Common myeloid progenitor, CD34-positive (primary cell): ENCODE results near the gene NDUFA13.

Source experiments
- CTCF ChIA-PET: fragments of 350-600 bp; sonication (Branson Sonifier 250); formaldehyde crosslinking; loops from one replicate; lab custom pipeline; 2021; ENCODE audit warnings: antibody characterized with exemption; lab: Charles Lee
- POLR2A ChIA-PET: fragments of 350-600 bp; sonication (Branson Sonifier 250); formaldehyde crosslinking; loops from one replicate; lab custom pipeline; 2021; ENCODE audit warnings: antibody characterized with exemption; lab: Charles Lee
- DNase-seq, 3 donors: peaks; one replicate each; pipeline versions ENCODE4 v3.0.0 to v3.0.0-alpha.2; 2013
- H3K27ac ChIP-seq, 2 experiments: 1 replicate in 1 of 2; 2 replicates in 1 of 2; pipeline ENCODE4 v1.7.0; 2013; ENCODE audit warnings: inconsistent platforms in 2 of 2, low read length in 2 of 2, mild to moderate bottlenecking in 2 of 2, low read depth in 1 of 2, moderate library complexity in 1 of 2; ENCODE audit not compliant: severe bottlenecking in 2 of 2, insufficient read depth in 1 of 2, poor library complexity in 1 of 2
- H3K27me3 ChIP-seq, 5 experiments: replicated peaks in 2 of 5; 1 replicate in 3 of 5; 2 replicates in 2 of 5; pipeline versions ENCODE4 v1.6.1 to v1.7.0; 2013; ENCODE audit warnings: low read length in 4 of 5, mild to moderate bottlenecking in 2 of 5, moderate library complexity in 2 of 5, inconsistent platforms in 1 of 5; ENCODE audit not compliant: insufficient read depth in 5 of 5, control insufficient read depth in 4 of 5
- H3K36me3 ChIP-seq, 4 experiments: 1 replicate in 2 of 4; 2 replicates in 2 of 4; pipeline versions ENCODE4 v1.6.1 to v1.7.0; 2013; ENCODE audit warnings: low read length in 3 of 4, control low read depth in 1 of 4, mild to moderate bottlenecking in 1 of 4; ENCODE audit not compliant: control insufficient read depth in 4 of 4, insufficient read depth in 4 of 4
- H3K4me1 ChIP-seq, 4 experiments: 1 replicate in 3 of 4; 2 replicates in 1 of 4; pipeline versions ENCODE4 v1.6.1 to v1.7.1; 2013; ENCODE audit warnings: low read length in 3 of 4, mild to moderate bottlenecking in 3 of 4, control low read depth in 1 of 4, inconsistent platforms in 1 of 4, moderate library complexity in 1 of 4; ENCODE audit not compliant: control insufficient read depth in 4 of 4, insufficient read depth in 4 of 4; ENCODE audit errors: control extremely low read depth in 1 of 4
- H3K4me3 ChIP-seq, 7 experiments: 1 replicate in 4 of 7; 2 replicates in 3 of 7; pipeline versions ENCODE4 v1.5.1 to v1.7.0; 2013; ENCODE audit warnings: mild to moderate bottlenecking in 7 of 7, low read length in 6 of 7, moderate library complexity in 6 of 7, inconsistent platforms in 2 of 7, low read depth in 2 of 7, control low read depth in 1 of 7; ENCODE audit not compliant: insufficient read depth in 4 of 7, control insufficient read depth in 1 of 7; ENCODE audit errors: extremely low read depth in 1 of 7
- H3K9me3 ChIP-seq, 5 experiments: 1 replicate in 4 of 5; 2 replicates in 1 of 5; pipeline versions ENCODE4 v1.6.1 to v1.7.1; 2013; ENCODE audit warnings: low read length in 4 of 5, mild to moderate bottlenecking in 2 of 5, inconsistent platforms in 1 of 5, low read depth in 1 of 5, moderate library complexity in 1 of 5; ENCODE audit not compliant: control insufficient read depth in 4 of 5, insufficient read depth in 2 of 5; ENCODE audit errors: control extremely low read depth in 1 of 5
- WGBS: methylation state at CpG from one replicate; pipeline ENCODE4 v1.1.5; 2013; ENCODE audit not compliant: insufficient coverage; 5-methylcytosine and 5-hydroxymethylcytosine counted together

The NDUFA13 gene

GRCh38 chr19:19489804-19490204, 26.2 kb upstream of the NDUFA13 start:
- Histone ChIP-seq H3K4me1 (peaks cover 4 to 52% (median 43%) of the 10 kb centered on the region in 4 experiments), H3K4me3 (peak overlapping the region in 2 of 7 experiments; percentile 18 to 31), H3K27ac (peak overlapping the region; percentile 77 to 90), H3K9me3 (no peaks in the 10 kb centered on the region), H3K27me3 (no peaks in the 10 kb centered on the region), H3K36me3 (peaks cover 5 to 58% (median 43%) of the 10 kb centered on the region in 4 experiments)
- no peak for DNase-seq
- POLR2A ChIA-PET: interaction anchor here (0.7 to 1.6 kb wide), 4 partner anchors 100 to 315 kb away, joined by 3 to 5 read pairs (median 4); no protein-coding TSS in a partner anchor
- CTCF ChIA-PET: interaction anchor here (0.7 to 9.8 kb wide), 28 partner anchors 10 to 353 kb away, joined by 3 to 174 read pairs (median 4); partner anchors contain the start of gene GATAD2A
- 91% methylated on average over 9 of the region's 9 CpGs for WGBS

- DNase-seq: peak; percentile 88 to 92 (median 88)
- peaks cover 4 to 46% (median 37%) of the 10 kb centered on the region in 4 experiments for H3K4me1 ChIP-seq
- 32% methylated on average over 16 of the region's 20 CpGs for WGBS
- H3K27me3 ChIP-seq: no peaks in the 10 kb centered on the region
- H3K36me3 ChIP-seq: peaks cover 6 to 53% (median 44%) of the 10 kb centered on the region in 4 experiments
- POLR2A ChIA-PET: interaction anchor here (0.7 to 1.6 kb wide), 4 partner anchors 101 to 315 kb away, joined by 3 to 5 read pairs (median 4); no protein-coding TSS in a partner anchor
- no peaks in the 10 kb centered on the region for H3K9me3 ChIP-seq
- CTCF ChIA-PET: interaction anchor here (0.6 to 9.8 kb wide), 34 partner anchors 9 to 354 kb away, joined by 3 to 174 read pairs (median 4); partner anchors contain the start of genes GATAD2A and YJEFN3
- H3K27ac ChIP-seq: peak overlapping the region; percentile 25 to 90
- H3K4me3 ChIP-seq: peak overlapping the region in 1 of 7 experiments; percentile 2
Measured at GRCh38 chr19:19490214-19490968, 25.6 kb upstream of the NDUFA13 start.

- POLR2A ChIA-PET: no interaction called here
- Histone ChIP-seq H3K9me3 (no peaks in the 10 kb centered on the region), H3K27ac (no peak overlapping the region), H3K27me3 (no peaks in the 10 kb centered on the region), H3K4me1 (peaks cover 4 to 37% (median 33%) of the 10 kb centered on the region in 4 experiments), H3K4me3 (no peak overlapping the region), H3K36me3 (peaks cover 10 to 53% (median 46%) of the 10 kb centered on the region in 4 experiments)
- CTCF ChIA-PET: interaction anchor here (0.9 to 9.8 kb wide), 17 partner anchors 11 to 305 kb away, joined by 3 to 174 read pairs (median 5); partner anchors contain the start of genes GATAD2A and YJEFN3
- no peak for DNase-seq
- WGBS: 88% methylated on average over 14 of the region's 15 CpGs
Measured at GRCh38 chr19:19491321-19492025, 24.6 kb upstream of the NDUFA13 start.

GRCh38 chr19:19492026-19492610, 23.9 kb upstream of the NDUFA13 start:
- no peak for DNase-seq
- 95% methylated on average over 19 of the region's 21 CpGs for WGBS
- CTCF ChIA-PET: interaction anchor here (1.3 to 9.8 kb wide), 5 partner anchors 20 to 127 kb away, joined by 3 to 174 read pairs (median 5); no protein-coding TSS in a partner anchor
- Histone ChIP-seq H3K27ac (no peak overlapping the region), H3K36me3 (peaks cover 10 to 55% (median 50%) of the 10 kb centered on the region in 4 experiments), H3K27me3 (no peaks in the 10 kb centered on the region), H3K4me3 (no peak overlapping the region), H3K4me1 (peaks cover 4 to 33% (median 29%) of the 10 kb centered on the region in 4 experiments), H3K9me3 (no peaks in the 10 kb centered on the region)
- POLR2A ChIA-PET: no interaction called here

- no peaks in the 10 kb centered on the region for H3K27me3 ChIP-seq
- H3K27ac ChIP-seq: no peak overlapping the region
- no peak for DNase-seq
- H3K9me3 ChIP-seq: no peaks in the 10 kb centered on the region
- ChIA-PET POLR2A (no interaction called here), CTCF (interaction anchor here (0.8 to 9.8 kb wide), 3 partner anchors 11 to 129 kb away, joined by 4 to 174 read pairs (median 4); no protein-coding TSS in a partner anchor)
- no peak overlapping the region for H3K4me3 ChIP-seq
- 96% methylated on average over 14 of the region's 15 CpGs for WGBS
- H3K36me3 ChIP-seq: peaks cover 22 to 74% (median 62%) of the 10 kb centered on the region in 4 experiments
- peaks cover 0 to 15% (median 13%) of the 10 kb centered on the region in 4 experiments for H3K4me1 ChIP-seq
Measured at GRCh38 chr19:19493841-19494546, 22.0 kb upstream of the NDUFA13 start.
